HepG2 (cell line): ENCODE data around the gene NEK6. TPM values are rescaled to one million over a fixed set of nuclear protein-coding genes. Genes with fewer than 3 reads are reported as not detected.

Experiments
- ATAC-seq: fragments of 200-7000 bp; cut with Tn5 transposase; 3 replicates; pipeline ENCODE4 v1.9.1; 2020; ENCODE audit warnings: mild to moderate bottlenecking, moderate library complexity
- BruUV-seq: library from RNA; stranded (reverse); fragments of 400-500 nt; replicated peaks from 2 replicates; lab custom pipeline; 2021; lab: Mats Ljungman, UMichigan
- CTCF ChIA-PET: fragments of 300-600 bp; formaldehyde crosslinking; extraction: SDS; loops from one replicate; lab custom pipeline; 2021; ENCODE audit warnings: low total read pairs, inconsistent platforms, low intra/inter-chr PET ratio; lab: Yijun Ruan, JAX
- POLR2A ChIA-PET: fragments of 350-600 bp; sonication (Branson Sonifier 250); formaldehyde crosslinking; loops from one replicate; lab custom pipeline; 2020; ENCODE audit warnings: antibody characterized with exemption, inconsistent platforms; lab: Yijun Ruan, JAX
- DNase-seq: peaks from one replicate; pipeline ENCODE4 v3.0.0-alpha.2; 2015; ENCODE audit warnings: low spot score
- FAIRE-seq: peaks from 3 replicates; lab custom pipeline; 2011; peaks lifted over from hg19 to GRCh38; lab: Jason Lieb, UNC
- H2AFZ ChIP-seq: one replicate; pipeline ENCODE4 v1.6.1; 2011; ENCODE audit warnings: low read length, inconsistent platforms
- H3K27ac ChIP-seq: fragments of 300-600 bp; 3 replicates; pipeline ENCODE4 v1.8.0; 2011; ENCODE audit warnings: mixed run types, mild to moderate bottlenecking, mixed read lengths, low read length, inconsistent platforms; ENCODE audit not compliant: insufficient read depth; ENCODE audit errors: extremely low read length
- H3K27me3 ChIP-seq, 2 experiments: fragments of 200-600 bp in 1 of 2; 2 replicates in 1 of 2; 3 replicates in 1 of 2; pipeline versions ENCODE4 v1.6.0 to v1.8.0; 2011; ENCODE audit warnings: low read length in 2 of 2, mild to moderate bottlenecking in 2 of 2, moderate library complexity in 2 of 2, inconsistent platforms in 1 of 2; ENCODE audit not compliant: insufficient read depth in 2 of 2, control insufficient read depth in 1 of 2
- H3K36me3 ChIP-seq, 2 experiments: fragments of 200-600 bp in 1 of 2; replicated peaks in 1 of 2; 2 replicates in 1 of 2; 3 replicates in 1 of 2; pipeline versions ENCODE4 v1.5.1 to v1.8.0; 2011; ENCODE audit warnings: low read length in 2 of 2, inconsistent platforms in 1 of 2; ENCODE audit not compliant: insufficient read depth in 2 of 2, control insufficient read depth in 1 of 2
- H3K4me1 ChIP-seq: 2 replicates; pipeline ENCODE4 v1.5.1; 2012; ENCODE audit warnings: low read length, inconsistent platforms; ENCODE audit not compliant: insufficient read depth
- H3K4me2 ChIP-seq: 2 replicates; pipeline ENCODE4 v1.6.0; 2011; ENCODE audit warnings: low read depth, low read length, inconsistent platforms
- H3K4me3 ChIP-seq, 3 experiments: fragments of 200-600 bp in 1 of 3; sonication (generic), shearing (Covaris generic) in 1 of 3; replicated peaks in 1 of 3; 2 replicates each; pipeline ENCODE4 v1.5.1; 2011 to 2016; ENCODE audit warnings: low read length in 3 of 3, inconsistent platforms in 2 of 3, low read depth in 2 of 3, mild to moderate bottlenecking in 2 of 3, control low read depth in 1 of 3, mixed read lengths in 1 of 3; ENCODE audit not compliant: insufficient read depth in 1 of 3
- H3K79me2 ChIP-seq: one replicate; pipeline ENCODE4 v1.6.1; 2011; ENCODE audit warnings: low read length, inconsistent platforms; ENCODE audit not compliant: insufficient read depth
- H3K9ac ChIP-seq: 2 replicates; pipeline ENCODE4 v1.6.0; 2011; ENCODE audit warnings: mild to moderate bottlenecking, low read depth, low read length, inconsistent platforms; ENCODE audit not compliant: insufficient read depth
- H3K9me3 ChIP-seq: 2 replicates; pipeline ENCODE4 v1.5.1; 2012; ENCODE audit warnings: mild to moderate bottlenecking, low read length
- H4K20me1 ChIP-seq: 2 replicates; pipeline ENCODE4 v1.6.0; 2011; ENCODE audit warnings: inconsistent platforms, mild to moderate bottlenecking, low read length, moderate library complexity; ENCODE audit not compliant: insufficient read depth
- AGO2 ChIP-seq: fragments of 200-400 bp; formaldehyde crosslinking; optimal IDR thresholded peaks from 2 replicates; pipeline ENCODE3; 2017; ENCODE audit warnings: mild to moderate bottlenecking, low read depth, low read length, moderate library complexity
- ELK4 ChIP-seq: sonication (generic); formaldehyde crosslinking; IDR thresholded peaks from 2 replicates; pipeline ENCODE4 v1.9.0; 2021; ENCODE audit warnings: missing genetic modification reagents, borderline replicate concordance
- FOXP1 ChIP-seq, 2 experiments: fragments of 450-650 bp in 1 of 2; IDR thresholded peaks; 2 replicates each; pipeline ENCODE4 v1.6.1; 2017 to 2018; ENCODE audit warnings: antibody characterized with exemption in 1 of 2
- KAT2B ChIP-seq: fragments of 150-350 bp; IDR thresholded peaks from 2 replicates; pipeline ENCODE4 v1.6.1; 2014; ENCODE audit warnings: low read depth, low read length, borderline replicate concordance
- MAFF ChIP-seq: IDR thresholded peaks from 2 replicates; pipeline ENCODE4 v1.6.1; 2011; ENCODE audit warnings: low read depth, low read length, improper control_type of control experiment
- MAFK ChIP-seq, 2 experiments: IDR thresholded peaks in 1 of 2; conservative IDR thresholded peaks in 1 of 2; 2 replicates each; pipeline ENCODE4 v1.6.1; 2011; ENCODE audit warnings: improper control_type of control experiment in 2 of 2, low read length in 2 of 2
- REST ChIP-seq, 2 experiments: IDR thresholded peaks; 2 replicates each; pipeline ENCODE4 v1.6.1; 2011 to 2012; ENCODE audit warnings: low read length in 2 of 2, borderline replicate concordance in 1 of 2, low read depth in 1 of 2, mild to moderate bottlenecking in 1 of 2, moderate library complexity in 1 of 2
- SP1 ChIP-seq, 2 experiments: fragments of 450-650 bp in 1 of 2; sonication (generic) in 1 of 2; formaldehyde crosslinking in 1 of 2; IDR thresholded peaks; 2 replicates each; pipeline versions ENCODE4 v1.4.0 to v1.6.1; 2016 to 2020; ENCODE audit warnings: missing genetic modification reagents in 1 of 2
- TBX3 ChIP-seq: fragments of 450-650 bp; IDR thresholded peaks from 2 replicates; pipeline ENCODE4 v1.6.1; 2017; ENCODE audit warnings: antibody characterized with exemption, mild to moderate bottlenecking, inconsistent platforms, borderline replicate concordance
- WGBS: methylation state at CpG from one replicate; pipeline ENCODE4 v1.1.6; 2017; ENCODE audit warnings: low lambda C conversion rate; 5-methylcytosine and 5-hydroxymethylcytosine counted together
- in situ Hi-C: cut with HindIII; loops from 2 replicates; pipeline ENCODE4 v1.10.0; 2017; ENCODE audit warnings: low pct_unique_long_range_greater_than_20kb; ENCODE audit not compliant: extremely low pct_ligation_motif_present
- intact Hi-C: fragments of 100-400 bp; cut with micrococcal nuclease; formaldehyde crosslinking; loops from one replicate; pipeline ENCODE4 v1.10.0; 2022; ENCODE audit not compliant: unreplicated experiment
- polyA plus RNA-seq, 8 experiments: library from polyadenylated mRNA; depleted of rRNA in 3 of 8; stranded (reverse) in 7 of 8; unstranded in 1 of 8; fragments of >200 nt; fragmentation: Illumina TruSeq in 4 of 8; extraction: Trizol in 4 of 8; gene quantifications; 2 replicates each; pipeline versions ENCODE4 v1.2.1 to v1.2.3, GENCODE V29; 2011 to 2016; ENCODE audit warnings: low read depth in 4 of 8, missing spikeins in 1 of 8, mixed read lengths in 1 of 8; ENCODE audit not compliant: insufficient read depth in 1 of 8
- total RNA-seq, 5 experiments: library from RNA; depleted of rRNA; stranded (reverse); fragments of >200 nt; fragmentation: Illumina TruSeq; extraction: Trizol; gene quantifications; 2 replicates each; pipeline ENCODE4 v1.2.3, GENCODE V29; 2016; ENCODE audit warnings: low read depth in 1 of 5

The NEK6 gene
- total and polyA plus RNA-seq, 2 of the 13 experiments (the other 11 are each of a cell fraction or from before 2014, with no cell fraction given) = 30.4 to 119 TPM

GRCh38 chr9:124351672-124352468 is 94.1 kb downstream of the NEK6 start:
- Histone ChIP-seq H2AFZ (no peak overlapping the region), H3K4me3 (no peak overlapping the region), H3K36me3 (peaks cover 42 to 94% of the 10 kb centered on the region in 2 experiments), H3K27me3 (no peaks in the 10 kb centered on the region), H4K20me1 (no peaks in the 10 kb centered on the region), H3K4me2 (no peak overlapping the region), H3K4me1 (peaks cover 14% of the 10 kb centered on the region), H3K79me2 (peaks cover 5% of the 10 kb centered on the region), H3K9me3 (no peaks in the 10 kb centered on the region), H3K9ac (no peak overlapping the region), H3K27ac (peak overlapping the region; percentile 27)
- FAIRE-seq (no peak), DNase-seq (no peak), ATAC-seq (no peak)
- TF ChIP-seq AGO2 (peak; percentile 31), REST (IDR thresholded peaks at IDR 0.05; ENCODE audit: borderline replicate concordance in 1 of 2, low read depth in 1 of 2, low read length in 2 of 2) (no peak), TBX3 (no peak), ELK4 (CRISPR knock-in tag) (no peak), KAT2B (no peak), MAFK (conservative IDR thresholded peaks at IDR 0.05 in 1 of 2, IDR thresholded peaks at IDR 0.05 in 1 of 2; ENCODE audit: low read length in 2 of 2) (peak in 1 of 2 experiments; percentile 55; a peak in 2 of 4 replicates), FOXP1 (IDR thresholded peaks at IDR 0.05) (no peak), FOXP1 (CRISPR knock-in tag; IDR thresholded peaks at IDR 0.05) (no peak), MAFF (peak; percentile 55; the same call in 1 of the 2 replicates), SP1 (IDR thresholded peaks at IDR 0.05) (no peak), SP1 (CRISPR knock-in tag; IDR thresholded peaks at IDR 0.05) (no peak)
- in situ Hi-C loops = no loop called here
- intact Hi-C loops = no loop called here
- ChIA-PET CTCF (no interaction called here), POLR2A (interaction anchor here (0.9 kb wide), 1 partner anchor 35 kb away, joined by 3 read pairs; no protein-coding TSS in a partner anchor)
- BruUV-seq = TSS peak; percentile 30
- WGBS = 98% methylated on average over 15 of the region's 15 CpGs
